DMS79 (cell line): ENCODE results near the gene EFCC1.
"Not testable (repeated sequence)": the region's sequence is repeated elsewhere in the genome, so short reads cannot be mapped to it uniquely, and the experiment has no call there.

ENCODE experiments used
- DNase-seq: peaks from one replicate; lab custom pipeline; 2025; lab: John Stamatoyannopoulos, UW

The EFCC1 gene

DNA sequence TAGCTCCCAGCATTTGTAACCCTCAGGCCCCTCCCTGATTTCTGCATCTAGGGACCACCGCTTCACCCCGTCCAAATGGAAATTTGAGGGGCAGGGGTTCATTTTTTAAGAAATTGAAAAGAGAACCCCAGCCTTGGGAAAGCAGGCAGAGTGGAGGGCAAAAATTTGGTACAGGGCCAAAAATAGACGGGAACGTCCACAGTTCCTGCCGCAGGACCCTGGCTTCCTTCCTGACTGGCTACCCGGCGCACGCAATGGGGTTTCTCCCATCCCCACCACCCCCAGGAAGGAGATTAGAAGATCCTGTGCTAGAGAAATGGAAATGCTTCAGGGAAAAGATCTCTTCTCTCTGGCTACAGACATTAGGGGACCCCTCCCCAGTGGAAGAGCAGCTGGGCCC, 80.4 kb downstream of the EFCC1 start:
- DNase-seq: no peak

DNA sequence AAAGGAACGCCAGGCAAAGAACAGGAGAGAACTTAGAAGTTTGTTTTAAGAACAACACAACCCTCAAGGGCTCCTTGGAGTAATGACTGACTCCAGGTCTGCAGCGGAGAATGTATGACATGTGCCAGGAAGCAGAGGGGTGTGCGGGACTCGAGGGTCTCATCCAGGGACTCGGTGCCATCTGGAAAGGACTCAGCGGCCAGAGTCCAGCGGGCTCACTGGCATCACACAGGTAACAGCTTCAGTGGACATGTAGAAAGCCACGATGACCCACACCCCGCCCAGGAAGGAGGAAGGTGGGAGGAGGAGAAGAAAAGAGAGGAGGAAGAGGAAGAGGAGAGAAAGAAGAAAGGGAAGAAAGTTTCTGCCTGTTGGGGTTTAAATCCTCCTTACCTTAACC, 80.9 kb downstream of the EFCC1 start:
- no peak for DNase-seq

DNA sequence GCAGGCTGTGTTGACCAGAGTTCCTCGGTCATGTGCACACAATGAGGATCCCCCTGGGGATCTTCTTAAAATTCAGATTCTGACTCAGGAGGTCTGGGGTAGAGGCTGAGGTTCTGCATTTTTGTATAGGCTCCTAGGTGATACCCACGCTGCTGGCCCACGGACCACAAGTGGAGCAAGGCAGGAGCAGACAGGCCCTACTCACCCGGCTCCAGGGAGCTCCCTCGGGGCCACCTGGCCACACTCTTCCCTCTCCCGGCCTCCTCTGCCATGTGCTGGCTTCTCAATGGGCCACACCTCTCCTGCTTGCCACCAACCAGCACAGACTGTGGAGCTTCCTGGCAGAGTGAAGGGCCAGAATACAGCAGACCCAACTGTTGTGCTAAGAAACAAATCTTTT, 83.4 kb downstream of the EFCC1 start:
- DNase-seq: no peak

DNA sequence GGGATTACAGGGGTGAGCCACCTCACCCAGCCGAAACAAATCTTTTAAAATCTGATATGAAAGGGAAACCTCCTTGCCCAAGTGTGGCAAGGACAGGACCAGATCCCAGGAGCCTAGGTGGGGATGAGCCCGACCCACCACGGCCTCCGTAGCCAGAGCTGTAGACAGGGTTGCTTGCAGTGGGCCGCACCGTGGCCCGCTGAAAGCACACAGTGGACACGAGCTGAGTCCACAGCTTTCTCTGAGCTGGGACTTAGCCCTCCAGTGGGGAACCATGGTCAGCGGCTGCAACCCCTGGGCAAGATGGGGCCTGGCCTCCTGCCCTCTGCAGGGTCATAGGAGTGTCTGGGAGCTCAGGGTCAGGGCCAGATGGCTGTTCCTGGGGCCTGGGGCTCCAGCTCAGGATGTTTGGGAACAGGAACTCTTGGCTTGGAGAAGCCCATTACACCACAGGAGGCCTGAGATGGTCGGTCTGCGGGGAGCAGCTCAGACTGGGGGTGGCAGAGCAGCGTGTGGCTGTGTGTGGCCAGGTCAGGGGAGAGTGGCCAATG, 84.1 kb downstream of the EFCC1 start:
- no peak for DNase-seq

DNA sequence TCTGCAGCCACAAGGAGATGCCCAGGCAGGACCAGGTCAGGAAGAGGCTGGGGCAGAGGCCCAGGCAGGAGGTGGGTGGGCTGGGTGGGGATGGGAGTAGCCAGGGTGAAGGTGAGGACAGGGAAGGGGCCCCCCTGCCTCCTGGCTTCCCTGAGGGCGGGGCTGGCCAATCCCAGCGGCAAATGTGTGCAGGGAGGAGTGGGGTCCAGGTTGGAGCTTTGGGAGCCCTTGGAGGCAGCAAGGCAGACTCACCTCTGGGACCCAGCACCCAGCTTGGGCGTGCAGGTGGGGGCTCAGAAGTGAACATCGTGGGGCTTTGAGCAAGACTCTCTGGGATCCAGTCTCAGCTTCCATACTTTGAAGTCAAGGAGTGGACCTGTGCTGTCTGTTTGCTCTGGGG, 84.7 kb downstream of the EFCC1 start:
- DNase-seq: no peak

DNA sequence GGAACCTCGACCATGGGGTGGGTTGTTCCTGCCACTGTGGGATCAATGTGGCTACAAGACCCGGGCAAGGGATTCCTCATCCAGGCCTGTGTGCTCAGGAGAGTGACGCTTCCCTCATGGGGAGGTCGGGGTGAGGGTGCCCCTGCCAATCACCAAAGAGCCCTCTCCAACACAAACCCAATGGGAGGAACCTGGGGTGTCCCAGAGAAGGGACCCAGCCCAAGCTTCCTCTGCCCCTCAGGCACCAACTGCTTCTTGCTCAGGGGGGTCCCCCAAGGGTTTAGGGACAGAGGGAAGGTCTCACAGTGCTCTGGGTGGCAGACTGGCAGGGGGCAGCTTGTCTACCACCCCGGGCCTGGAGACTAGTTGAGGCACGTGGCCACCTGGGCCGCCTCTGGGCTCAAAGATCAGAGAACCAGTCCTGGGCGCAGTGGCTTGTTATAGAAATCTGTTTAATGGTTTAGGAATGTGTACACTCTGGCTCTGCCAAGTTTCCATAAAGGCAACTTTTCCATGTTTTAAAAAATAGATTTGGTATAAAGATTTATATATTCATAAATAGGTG, 86.1 kb downstream of the EFCC1 start:
- DNase-seq: no peak

DNA sequence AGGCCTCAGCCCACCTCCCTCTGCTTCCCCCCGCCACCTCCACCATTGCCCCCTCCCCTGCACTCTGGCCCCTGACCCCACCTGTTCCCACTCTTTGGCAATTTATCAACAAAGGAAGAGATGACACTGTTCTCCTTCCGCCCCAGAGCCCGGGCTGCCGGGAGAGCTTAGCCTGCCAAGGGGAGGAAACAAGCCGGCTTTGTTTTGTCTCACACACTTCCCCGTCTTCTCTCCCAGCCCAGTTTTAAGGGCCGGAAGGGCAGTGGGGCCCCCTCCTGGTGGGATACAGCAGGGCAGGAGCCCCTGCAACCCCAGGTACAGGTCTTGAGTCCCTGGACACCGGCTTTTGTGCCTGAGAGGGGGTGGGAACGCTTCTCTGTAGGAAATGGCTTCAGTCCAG, 86.8 kb downstream of the EFCC1 start:
- not testable (repeated sequence) for DNase-seq

DNA sequence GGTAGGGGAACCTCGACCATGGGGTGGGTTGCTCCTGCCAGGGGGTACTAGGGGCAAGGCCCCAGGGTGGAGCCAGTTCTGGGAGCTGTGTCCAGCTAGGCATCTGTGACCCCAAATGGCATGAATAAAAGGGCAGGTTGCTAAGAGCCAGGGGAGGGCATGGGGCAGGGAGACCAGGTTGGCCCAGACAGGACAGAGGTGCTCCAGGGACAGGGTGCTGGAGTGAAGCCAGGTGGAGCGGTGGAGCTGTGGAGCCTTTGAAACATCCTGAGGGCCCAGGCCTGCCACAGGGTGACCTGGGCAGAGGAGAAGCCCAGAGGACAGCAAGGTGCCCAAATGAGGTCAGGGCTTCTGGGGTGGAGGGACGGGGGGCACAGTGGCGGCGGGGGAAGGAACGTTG, 87.2 kb downstream of the EFCC1 start:
- not testable (repeated sequence) for DNase-seq
